ENCODE measurements around the gene FRMPD1.

The FRMPD1 gene

GRCh38 chr9:37619806-37620205 lies 30.9 kb upstream of the FRMPD1 start:
- Histone ChIP-seq H2BK5ac (ENCODE audit: low read length) (no peak overlapping the region), H3K79me1 (ENCODE audit: low read length) (no peaks in the 10 kb centered on the region), H3K4me1 (ENCODE audit: control insufficient read depth, low read depth, low read length) (no peaks in the 10 kb centered on the region), H2AK5ac (ENCODE audit: low read length) (no peak overlapping the region), H3K18ac (ENCODE audit: low read length) (no peak overlapping the region), H3K9ac (ENCODE audit: low read length) (no peak overlapping the region), H3K36me3 (ENCODE audit: control insufficient read depth, insufficient read depth, low read length) (no peaks in the 10 kb centered on the region), H4K5ac (ENCODE audit: low read length) (no peak overlapping the region), H2BK120ac (ENCODE audit: low read depth, low read length) (no peak overlapping the region), H3K4me3 (ENCODE audit: low read length) (no peak overlapping the region), H2BK15ac (replicated peaks; ENCODE audit: low read depth) (no peak overlapping the region), H3K27me3 (ENCODE audit: insufficient read depth, low read length, poor library complexity) (no peaks in the 10 kb centered on the region), H4K8ac (ENCODE audit: low read depth, low read length) (no peak overlapping the region), H3K27ac (ENCODE audit: low read depth, low read length) (no peak overlapping the region), H3K4ac (ENCODE audit: low read depth, low read length) (no peak overlapping the region), H3K56ac (ENCODE audit: low read length) (no peak overlapping the region), H3K23ac (ENCODE audit: low read length) (no peak overlapping the region), H3K79me2 (ENCODE audit: control insufficient read depth, insufficient read depth, low read length) (no peaks in the 10 kb centered on the region), H3K4me2 (ENCODE audit: low read length) (no peak overlapping the region)
- no CpG with 5 or more reads among the region's 3 CpGs for WGBS (ENCODE audit: extremely low coverage, insufficient coverage, low lambda C conversion rate)
- DNase-seq, result no peak

- DNase-seq, result no peak
- no peaks in the 10 kb centered on the region for H3K27me3 ChIP-seq (ENCODE audit: insufficient read depth, low read length, poor library complexity)
- H3K79me1 ChIP-seq (ENCODE audit: low read length), result no peaks in the 10 kb centered on the region
- H2BK5ac ChIP-seq (ENCODE audit: low read length), result no peak overlapping the region
- no peak overlapping the region for H2BK15ac ChIP-seq (replicated peaks; ENCODE audit: low read depth)
- no peak overlapping the region for H2BK120ac ChIP-seq (ENCODE audit: low read depth, low read length)
- no peak overlapping the region for H3K4me2 ChIP-seq (ENCODE audit: low read length)
- H3K36me3 ChIP-seq (ENCODE audit: control insufficient read depth, insufficient read depth, low read length), result no peaks in the 10 kb centered on the region
- H4K5ac ChIP-seq (ENCODE audit: low read length), result no peak overlapping the region
- no peak overlapping the region for H3K23ac ChIP-seq (ENCODE audit: low read length)
- H4K8ac ChIP-seq (ENCODE audit: low read depth, low read length), result no peak overlapping the region
- no peaks in the 10 kb centered on the region for H3K79me2 ChIP-seq (ENCODE audit: control insufficient read depth, insufficient read depth, low read length)
- no peak overlapping the region for H3K4ac ChIP-seq (ENCODE audit: low read depth, low read length)
- H3K27ac ChIP-seq (ENCODE audit: low read depth, low read length), result no peak overlapping the region
- H3K56ac ChIP-seq (ENCODE audit: low read length), result no peak overlapping the region
- H3K18ac ChIP-seq (ENCODE audit: low read length), result no peak overlapping the region
- no peak overlapping the region for H3K9ac ChIP-seq (ENCODE audit: low read length)
- no peak overlapping the region for H3K4me3 ChIP-seq (ENCODE audit: low read length)
- H3K4me1 ChIP-seq (ENCODE audit: control insufficient read depth, low read depth, low read length), result no peaks in the 10 kb centered on the region
- no peak overlapping the region for H2AK5ac ChIP-seq (ENCODE audit: low read length)
- WGBS (ENCODE audit: extremely low coverage, insufficient coverage, low lambda C conversion rate), result no CpG with 5 or more reads among the region's 1 CpG
Observed at GRCh38 chr9:37620396-37620795, 30.4 kb upstream of the FRMPD1 start.

GRCh38 chr9:37621273-37622121 lies 29.3 kb upstream of the FRMPD1 start:
- no peak overlapping the region for H3K56ac ChIP-seq (ENCODE audit: low read length)
- no peak overlapping the region for H3K9ac ChIP-seq (ENCODE audit: low read length)
- no peak overlapping the region for H3K27ac ChIP-seq (ENCODE audit: low read depth, low read length)
- no peaks in the 10 kb centered on the region for H3K79me1 ChIP-seq (ENCODE audit: low read length)
- H3K79me2 ChIP-seq (ENCODE audit: control insufficient read depth, insufficient read depth, low read length), result no peaks in the 10 kb centered on the region
- H3K18ac ChIP-seq (ENCODE audit: low read length), result no peak overlapping the region
- DNase-seq, result peak; percentile 2
- H4K5ac ChIP-seq (ENCODE audit: low read length), result no peak overlapping the region
- H2BK15ac ChIP-seq (replicated peaks; ENCODE audit: low read depth), result no peak overlapping the region
- no peak overlapping the region for H3K23ac ChIP-seq (ENCODE audit: low read length)
- H3K4me3 ChIP-seq (ENCODE audit: low read length), result no peak overlapping the region
- H4K8ac ChIP-seq (ENCODE audit: low read depth, low read length), result no peak overlapping the region
- no peaks in the 10 kb centered on the region for H3K36me3 ChIP-seq (ENCODE audit: control insufficient read depth, insufficient read depth, low read length)
- no peaks in the 10 kb centered on the region for H3K27me3 ChIP-seq (ENCODE audit: insufficient read depth, low read length, poor library complexity)
- H2AK5ac ChIP-seq (ENCODE audit: low read length), result no peak overlapping the region
- H2BK120ac ChIP-seq (ENCODE audit: low read depth, low read length), result no peak overlapping the region
- no peak overlapping the region for H3K4ac ChIP-seq (ENCODE audit: low read depth, low read length)
- WGBS (ENCODE audit: extremely low coverage, insufficient coverage, low lambda C conversion rate), result no CpG with 5 or more reads among the region's 9 CpGs
- H3K4me1 ChIP-seq (ENCODE audit: control insufficient read depth, low read depth, low read length), result no peaks in the 10 kb centered on the region
- H2BK5ac ChIP-seq (ENCODE audit: low read length), result no peak overlapping the region
- no peak overlapping the region for H3K4me2 ChIP-seq (ENCODE audit: low read length)

- Histone ChIP-seq H3K4me1 (ENCODE audit: control insufficient read depth, low read depth, low read length) (no peaks in the 10 kb centered on the region), H2BK120ac (ENCODE audit: low read depth, low read length) (no peak overlapping the region), H4K5ac (ENCODE audit: low read length) (no peak overlapping the region), H3K18ac (ENCODE audit: low read length) (no peak overlapping the region), H2AK5ac (ENCODE audit: low read length) (no peak overlapping the region), H2BK15ac (replicated peaks; ENCODE audit: low read depth) (no peak overlapping the region), H3K9ac (ENCODE audit: low read length) (no peak overlapping the region), H3K27me3 (ENCODE audit: insufficient read depth, low read length, poor library complexity) (no peaks in the 10 kb centered on the region), H3K27ac (ENCODE audit: low read depth, low read length) (no peak overlapping the region), H3K79me1 (ENCODE audit: low read length) (no peaks in the 10 kb centered on the region), H3K56ac (ENCODE audit: low read length) (no peak overlapping the region), H2BK5ac (ENCODE audit: low read length) (no peak overlapping the region), H3K36me3 (ENCODE audit: control insufficient read depth, insufficient read depth, low read length) (no peaks in the 10 kb centered on the region), H3K4me3 (ENCODE audit: low read length) (no peak overlapping the region), H4K8ac (ENCODE audit: low read depth, low read length) (no peak overlapping the region), H3K23ac (ENCODE audit: low read length) (no peak overlapping the region), H3K4me2 (ENCODE audit: low read length) (no peak overlapping the region), H3K79me2 (ENCODE audit: control insufficient read depth, insufficient read depth, low read length) (no peaks in the 10 kb centered on the region), H3K4ac (ENCODE audit: low read depth, low read length) (no peak overlapping the region)
- DNase-seq, result no peak
- no CpG with 5 or more reads among the region's 4 CpGs for WGBS (ENCODE audit: extremely low coverage, insufficient coverage, low lambda C conversion rate)
Observed at GRCh38 chr9:37622462-37622861, 28.3 kb upstream of the FRMPD1 start.

- no CpG with 5 or more reads among the region's 2 CpGs for WGBS (ENCODE audit: extremely low coverage, insufficient coverage, low lambda C conversion rate)
- H3K18ac ChIP-seq (ENCODE audit: low read length), result no peak overlapping the region
- no peaks in the 10 kb centered on the region for H3K36me3 ChIP-seq (ENCODE audit: control insufficient read depth, insufficient read depth, low read length)
- H3K4me1 ChIP-seq (ENCODE audit: control insufficient read depth, low read depth, low read length), result no peaks in the 10 kb centered on the region
- H3K9ac ChIP-seq (ENCODE audit: low read length), result no peak overlapping the region
- no peak overlapping the region for H3K23ac ChIP-seq (ENCODE audit: low read length)
- H3K27me3 ChIP-seq (ENCODE audit: insufficient read depth, low read length, poor library complexity), result no peaks in the 10 kb centered on the region
- no peaks in the 10 kb centered on the region for H3K79me1 ChIP-seq (ENCODE audit: low read length)
- DNase-seq, result no peak
- H2BK5ac ChIP-seq (ENCODE audit: low read length), result no peak overlapping the region
- no peak overlapping the region for H4K5ac ChIP-seq (ENCODE audit: low read length)
- no peak overlapping the region for H3K4me3 ChIP-seq (ENCODE audit: low read length)
- no peak overlapping the region for H3K4me2 ChIP-seq (ENCODE audit: low read length)
- H3K79me2 ChIP-seq (ENCODE audit: control insufficient read depth, insufficient read depth, low read length), result no peaks in the 10 kb centered on the region
- no peak overlapping the region for H2BK15ac ChIP-seq (replicated peaks; ENCODE audit: low read depth)
- no peak overlapping the region for H3K27ac ChIP-seq (ENCODE audit: low read depth, low read length)
- no peak overlapping the region for H3K56ac ChIP-seq (ENCODE audit: low read length)
- H4K8ac ChIP-seq (ENCODE audit: low read depth, low read length), result no peak overlapping the region
- no peak overlapping the region for H2BK120ac ChIP-seq (ENCODE audit: low read depth, low read length)
- no peak overlapping the region for H3K4ac ChIP-seq (ENCODE audit: low read depth, low read length)
- H2AK5ac ChIP-seq (ENCODE audit: low read length), result no peak overlapping the region
Observed at GRCh38 chr9:37623267-37623666, 27.5 kb upstream of the FRMPD1 start.

GRCh38 chr9:37624073-37624472 lies 26.7 kb upstream of the FRMPD1 start:
- DNase-seq, result no peak
- Histone ChIP-seq H3K27ac (ENCODE audit: low read depth, low read length) (no peak overlapping the region), H2AK5ac (ENCODE audit: low read length) (no peak overlapping the region), H3K9ac (ENCODE audit: low read length) (no peak overlapping the region), H2BK120ac (ENCODE audit: low read depth, low read length) (no peak overlapping the region), H3K4ac (ENCODE audit: low read depth, low read length) (no peak overlapping the region), H3K79me2 (ENCODE audit: control insufficient read depth, insufficient read depth, low read length) (no peaks in the 10 kb centered on the region), H3K79me1 (ENCODE audit: low read length) (no peaks in the 10 kb centered on the region), H3K27me3 (ENCODE audit: insufficient read depth, low read length, poor library complexity) (no peaks in the 10 kb centered on the region), H3K23ac (ENCODE audit: low read length) (no peak overlapping the region), H3K18ac (ENCODE audit: low read length) (no peak overlapping the region), H4K5ac (ENCODE audit: low read length) (no peak overlapping the region), H3K36me3 (ENCODE audit: control insufficient read depth, insufficient read depth, low read length) (no peaks in the 10 kb centered on the region), H3K56ac (ENCODE audit: low read length) (no peak overlapping the region), H3K4me3 (ENCODE audit: low read length) (no peak overlapping the region), H3K4me2 (ENCODE audit: low read length) (no peak overlapping the region), H3K4me1 (ENCODE audit: control insufficient read depth, low read depth, low read length) (no peaks in the 10 kb centered on the region), H2BK5ac (ENCODE audit: low read length) (no peak overlapping the region), H2BK15ac (replicated peaks; ENCODE audit: low read depth) (no peak overlapping the region), H4K8ac (ENCODE audit: low read depth, low read length) (no peak overlapping the region)
- WGBS (ENCODE audit: extremely low coverage, insufficient coverage, low lambda C conversion rate), result no CpG with 5 or more reads among the region's 1 CpG
